Calu3 (cell line): ENCODE measurements around the gene IRF2BP2. TPM values are rescaled to one million over a fixed set of nuclear protein-coding genes. Genes with fewer than 3 reads are reported as not detected.

Experiments
- BruUV-seq: library from RNA; stranded (reverse); fragments of 400-500 nt; replicated peaks from 2 replicates; lab custom pipeline; 2021; lab: Mats Ljungman, UMichigan
- CTCF ChIA-PET: fragments of 300-600 bp; sonication (Branson Sonifier 250); formaldehyde crosslinking; loops from one replicate; lab custom pipeline; 2022; ENCODE audit warnings: antibody characterized with exemption; lab: Charles Lee
- DNase-seq: peaks from one replicate; pipeline ENCODE4 v3.0.0; 2022
- H3K27ac Mint-ChIP-seq: one replicate; pipeline ENCODE4 v1.8.0; 2022; ENCODE audit warnings: mixed read lengths; ENCODE audit not compliant: unreplicated experiment
- H3K27me3 Mint-ChIP-seq: one replicate; pipeline ENCODE4 v1.8.0; 2022; ENCODE audit warnings: mixed read lengths; ENCODE audit not compliant: unreplicated experiment
- H3K36me3 Mint-ChIP-seq: one replicate; pipeline ENCODE4 v1.8.0; 2022; ENCODE audit warnings: mild to moderate bottlenecking, moderate library complexity, mixed read lengths; ENCODE audit not compliant: insufficient read depth, unreplicated experiment
- H3K4me1 Mint-ChIP-seq: one replicate; pipeline ENCODE4 v1.8.0; 2022; ENCODE audit warnings: mild to moderate bottlenecking, low read depth, mixed read lengths; ENCODE audit not compliant: unreplicated experiment
- H3K4me3 Mint-ChIP-seq: one replicate; pipeline ENCODE4 v1.8.0; 2022; ENCODE audit warnings: mild to moderate bottlenecking, low read depth, moderate library complexity, mixed read lengths; ENCODE audit not compliant: unreplicated experiment
- H3K9me3 Mint-ChIP-seq: one replicate; pipeline ENCODE4 v1.8.0; 2022; ENCODE audit warnings: low read depth, mixed read lengths; ENCODE audit not compliant: unreplicated experiment
- CTCF ChIP-seq: fragments of 200-600 bp; IDR thresholded peaks from one replicate; pipeline ENCODE4 v1.8.0; 2022; ENCODE audit warnings: antibody characterized with exemption; ENCODE audit not compliant: unreplicated experiment
- intact Hi-C: fragments of 100-400 bp; cut with micrococcal nuclease; formaldehyde crosslinking; loops from one replicate; pipeline ENCODE4 v1.10.0; 2022; ENCODE audit not compliant: unreplicated experiment
- total RNA-seq: library from RNA; stranded (reverse); gene quantifications from 2 replicates; pipeline ENCODE4 v1.2.3, GENCODE V29; 2022

IRF2BP2 gene
- total RNA-seq, 1 experiment from 2014 or later, result 192 TPM

- no TSS peak for BruUV-seq
- CTCF ChIA-PET, result no interaction called here
- H3K27ac Mint-ChIP-seq, result no peak overlapping the region
- H3K4me1 Mint-ChIP-seq, result peaks cover 57% of the 10 kb centered on the region
- H3K27me3 Mint-ChIP-seq, result no peaks in the 10 kb centered on the region
- TF ChIP-seq CTCF, result no peak
- DNase-seq, result no peak
- peaks cover 5% of the 10 kb centered on the region for H3K36me3 Mint-ChIP-seq
- H3K9me3 Mint-ChIP-seq, result peaks cover 10% of the 10 kb centered on the region
- H3K4me3 Mint-ChIP-seq, result no peak overlapping the region
- intact Hi-C loops, result no loop called here
These were observed 36.0 kb upstream of the IRF2BP2 start for GRCh38 chr1:234645964-234646363.

GRCh38 chr1:234645474-234645953 is 35.5 kb upstream of the IRF2BP2 start:
- Mint-ChIP-seq H3K27me3 (no peaks in the 10 kb centered on the region), H3K27ac (no peak overlapping the region), H3K4me3 (no peak overlapping the region), H3K36me3 (peaks cover 5% of the 10 kb centered on the region), H3K4me1 (peaks cover 61% of the 10 kb centered on the region), H3K9me3 (peaks cover 10% of the 10 kb centered on the region)
- CTCF ChIA-PET, result no interaction called here
- TF ChIP-seq CTCF, result no peak
- intact Hi-C loops, result no loop called here
- no peak for DNase-seq
- BruUV-seq, result no TSS peak

- no peak for TF ChIP-seq CTCF
- peaks cover 5% of the 10 kb centered on the region for H3K36me3 Mint-ChIP-seq
- no peak for DNase-seq
- CTCF ChIA-PET, result interaction anchor here (1.0 to 1.2 kb wide), 2 partner anchors 13 to 74 kb away, joined by 3 read pairs; no protein-coding TSS in a partner anchor
- no peaks in the 10 kb centered on the region for H3K27me3 Mint-ChIP-seq
- H3K4me3 Mint-ChIP-seq, result no peak overlapping the region
- H3K27ac Mint-ChIP-seq, result no peak overlapping the region
- no TSS peak for BruUV-seq
- H3K9me3 Mint-ChIP-seq, result peaks cover 10% of the 10 kb centered on the region
- intact Hi-C loops, result no loop called here
- H3K4me1 Mint-ChIP-seq, result peaks cover 67% of the 10 kb centered on the region
These were observed 35.0 kb upstream of the IRF2BP2 start for GRCh38 chr1:234644928-234645327.

GRCh38 chr1:234643850-234644134 is 33.8 kb upstream of the IRF2BP2 start:
- Mint-ChIP-seq H3K4me1 (peaks cover 79% of the 10 kb centered on the region), H3K27me3 (no peaks in the 10 kb centered on the region), H3K36me3 (peaks cover 15% of the 10 kb centered on the region), H3K4me3 (no peak overlapping the region), H3K27ac (peak overlapping the region; percentile 74), H3K9me3 (peaks cover 7% of the 10 kb centered on the region)
- BruUV-seq, result no TSS peak
- no peak for TF ChIP-seq CTCF
- DNase-seq, result no peak
- intact Hi-C loops, result no loop called here
- CTCF ChIA-PET, result interaction anchor here (1.0 to 1.2 kb wide), 2 partner anchors 12 to 75 kb away, joined by 3 read pairs; no protein-coding TSS in a partner anchor
